ENCODE results near the gene TMEM150B.

TMEM150B gene

DNA sequence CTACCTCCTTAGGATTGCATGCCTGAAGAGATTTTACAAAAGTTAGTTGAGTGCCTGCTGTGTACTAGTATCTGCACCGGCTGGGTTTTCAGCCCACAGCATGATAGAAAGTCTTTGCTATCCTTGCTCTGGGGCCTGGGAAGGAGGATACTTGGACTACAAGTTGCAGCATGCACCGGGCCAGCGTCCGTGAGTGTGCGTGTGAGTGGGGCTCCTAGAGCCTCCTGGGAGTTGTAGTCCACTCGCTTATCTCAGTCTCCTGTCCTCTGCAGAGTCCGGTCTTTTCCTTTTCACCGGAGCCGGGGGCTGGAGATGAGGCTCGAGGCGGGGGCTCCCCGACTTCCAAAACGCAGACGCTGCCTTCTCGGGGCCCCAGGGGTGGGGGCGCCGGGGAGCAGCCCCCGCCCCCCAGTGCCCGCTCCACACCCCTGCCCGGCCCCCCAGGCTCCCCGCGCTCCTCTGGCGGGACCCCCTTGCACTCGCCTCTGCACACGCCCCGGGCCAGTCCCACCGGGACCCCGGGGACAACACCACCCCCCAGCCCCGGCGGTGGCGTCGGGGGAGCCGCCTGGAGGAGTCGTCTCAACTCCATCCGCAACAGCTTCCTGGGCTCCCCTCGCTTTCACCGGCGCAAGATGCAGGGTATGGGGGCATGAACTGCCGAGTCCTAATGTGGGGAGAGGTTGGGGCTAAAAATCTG, 20.7 kb downstream of the TMEM150B start:
- DNase-seq: peak; percentile 34 to 68

DNA sequence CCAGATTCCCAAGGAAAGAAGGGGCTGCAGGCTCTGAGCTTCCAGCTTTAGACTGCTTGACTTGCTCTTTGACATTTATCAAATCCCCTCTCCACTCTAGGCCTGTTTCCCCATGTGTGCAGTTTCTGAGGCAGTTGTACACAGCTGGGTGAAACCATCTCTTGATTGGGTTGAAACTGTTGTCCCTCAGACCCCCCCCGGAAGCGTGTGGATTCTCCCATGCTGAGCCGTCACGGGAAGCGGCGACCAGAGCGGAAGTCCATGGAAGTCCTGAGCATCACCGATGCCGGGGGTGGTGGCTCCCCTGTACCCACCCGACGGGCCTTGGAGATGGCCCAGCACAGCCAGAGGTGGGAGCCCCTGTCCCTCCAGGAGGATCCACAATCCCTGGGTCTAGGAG, 21.7 kb downstream of the TMEM150B start:
- DNase-seq: no peak

DNA sequence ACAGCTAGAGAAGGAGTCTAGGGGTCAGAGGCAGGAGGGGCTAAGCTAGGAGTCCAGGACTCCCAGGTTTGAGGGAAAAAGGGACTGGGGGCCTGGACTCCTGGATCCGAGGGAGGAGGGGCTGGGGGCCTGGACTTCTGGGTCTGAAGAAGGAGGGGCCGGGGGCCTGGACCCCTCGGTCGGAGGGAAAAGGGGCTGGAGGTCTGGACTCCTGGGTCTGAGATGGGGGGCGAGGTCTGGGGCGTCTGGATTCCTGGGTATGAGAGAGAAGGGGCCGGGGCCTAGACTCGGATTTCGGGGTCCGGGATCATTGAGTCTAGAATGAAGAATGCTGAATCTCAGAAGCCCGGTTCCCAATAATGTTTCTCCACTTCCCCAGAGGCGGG, 22.8 kb downstream of the TMEM150B start:
- no peak for DNase-seq

DNA sequence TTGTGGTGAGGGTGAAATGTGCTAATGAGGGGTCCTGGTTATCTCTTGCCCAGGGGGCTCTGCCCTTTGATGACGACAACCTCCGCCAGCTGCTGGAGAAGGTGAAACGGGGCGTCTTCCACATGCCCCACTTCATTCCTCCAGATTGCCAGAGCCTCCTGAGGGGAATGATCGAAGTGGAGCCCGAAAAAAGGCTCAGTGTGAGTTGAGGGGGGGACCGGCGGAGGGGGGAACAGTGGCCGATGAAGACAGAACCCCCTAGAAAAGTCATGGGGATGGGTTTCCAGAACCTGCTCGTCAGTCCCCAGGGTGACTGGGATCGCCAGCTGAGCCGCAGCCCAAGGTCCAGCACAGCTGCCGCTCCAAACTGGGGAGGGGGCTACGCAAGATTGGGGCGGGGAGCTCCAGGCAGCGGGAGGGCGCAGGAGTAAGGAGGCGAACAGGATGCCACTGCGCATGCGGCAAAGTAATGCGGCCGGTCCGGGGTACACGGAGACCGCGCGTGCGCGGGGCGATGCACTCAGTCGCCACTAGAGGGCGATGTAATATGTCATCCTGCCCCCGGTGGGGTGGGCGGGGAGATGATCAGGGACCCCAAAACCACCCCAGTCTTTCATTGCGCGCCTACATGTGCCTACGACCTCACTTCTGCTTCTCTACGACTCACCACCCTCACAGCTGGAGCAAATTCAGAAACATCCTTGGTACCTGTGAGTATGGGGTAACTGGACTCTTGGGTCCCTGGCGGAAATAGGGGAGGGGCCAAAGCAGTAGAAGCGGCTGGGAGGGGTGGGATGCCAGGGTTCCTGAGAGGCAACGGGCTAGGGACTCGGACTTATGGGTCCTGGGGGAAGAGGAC, 23.5 kb downstream of the TMEM150B start:
- peak; percentile 81 to 91 for DNase-seq

- no peak for DNase-seq
Observed at GRCh38 chr19:55300886-55301458, 24.2 kb downstream of the TMEM150B start.

GRCh38 chr19:55299991-55300390, 25.1 kb downstream of the TMEM150B start:
- DNase-seq: no peak

DNA sequence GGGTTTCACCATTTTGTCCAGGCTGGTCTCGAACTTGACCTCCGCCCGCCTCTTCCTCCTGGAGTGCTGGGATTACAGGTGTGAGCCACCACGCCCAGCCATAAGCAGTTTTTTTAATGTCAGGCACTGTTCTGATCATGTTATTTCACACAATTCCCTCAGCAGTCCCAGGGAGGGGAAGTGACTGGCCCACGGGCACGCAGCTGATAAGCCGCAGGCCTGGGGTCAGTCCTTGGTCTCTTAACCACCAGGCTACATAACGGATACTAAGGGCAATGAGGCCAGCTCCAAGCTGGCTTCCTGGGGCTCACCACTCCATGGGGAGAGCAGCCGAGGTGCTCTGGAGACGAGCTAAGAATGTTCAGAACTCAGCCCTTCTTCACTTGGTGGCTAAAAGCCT, 27.9 kb downstream of the TMEM150B start:
- DNase-seq: no peak

DNA sequence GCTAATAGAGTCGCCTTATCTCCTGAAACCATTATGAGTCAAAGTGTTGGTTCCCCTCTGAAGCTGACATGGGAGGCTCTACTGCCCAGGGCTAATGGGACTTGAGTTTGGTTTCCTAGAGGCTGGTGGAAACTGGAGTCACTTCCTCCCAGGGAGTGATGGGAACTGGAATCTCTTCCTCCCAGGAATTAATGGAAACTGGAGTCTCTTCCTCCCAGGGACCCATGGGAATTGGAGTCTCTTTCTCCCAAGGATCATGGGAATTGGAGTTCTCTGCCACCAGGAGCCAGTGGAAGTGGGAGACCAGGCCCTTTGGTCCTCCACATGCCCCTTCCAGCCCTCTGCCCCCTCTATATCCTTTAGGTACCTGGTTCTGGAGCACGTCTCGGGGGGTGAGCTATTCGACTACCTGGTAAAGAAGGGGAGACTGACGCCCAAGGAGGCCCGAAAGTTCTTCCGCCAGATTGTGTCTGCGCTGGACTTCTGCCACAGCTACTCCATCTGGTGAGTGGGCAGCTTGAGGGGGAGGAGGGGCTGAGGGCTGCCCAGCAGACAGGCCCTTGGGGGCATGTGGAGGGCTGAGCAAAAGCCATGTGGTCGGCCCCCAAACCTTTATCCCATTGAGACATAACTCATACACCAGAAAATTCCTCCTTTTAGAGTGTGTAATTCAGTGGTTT, 35.9 kb downstream of the TMEM150B start:
- no peak for DNase-seq

- DNase-seq: no peak
Observed at GRCh38 chr19:55287361-55288079, 37.6 kb downstream of the TMEM150B start.

- DNase-seq: no peak
Observed at GRCh38 chr19:55285229-55285890, 39.8 kb downstream of the TMEM150B start.

DNA sequence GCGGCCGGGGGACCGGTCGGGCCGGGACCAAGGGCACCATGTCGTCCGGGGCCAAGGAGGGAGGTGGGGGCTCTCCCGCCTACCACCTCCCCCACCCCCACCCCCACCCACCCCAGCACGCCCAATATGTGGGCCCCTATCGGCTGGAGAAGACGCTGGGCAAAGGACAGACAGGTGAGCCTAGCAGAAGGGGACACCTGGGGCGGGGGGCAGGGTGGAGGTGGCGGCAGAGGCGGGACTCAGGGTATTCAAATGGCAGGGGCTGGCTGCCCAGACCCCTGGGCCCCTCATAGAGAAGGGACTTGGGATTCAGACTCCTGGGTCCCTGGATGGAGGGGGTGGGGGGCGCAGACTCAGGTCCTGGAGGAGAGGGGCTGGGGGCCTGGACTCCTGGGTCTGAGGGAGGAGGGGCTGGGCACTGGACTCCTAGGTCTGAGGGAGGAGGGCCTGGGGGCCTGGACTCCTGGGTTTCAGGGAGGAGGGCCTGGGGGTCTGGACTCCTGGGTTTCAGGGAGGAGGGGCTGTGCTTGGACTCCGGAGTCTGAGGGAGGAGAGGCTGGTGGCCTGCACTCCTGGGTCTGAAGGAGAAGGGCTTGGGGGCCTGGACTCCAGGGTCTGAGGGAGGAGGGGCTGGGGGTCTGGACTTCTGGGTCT, 40.6 kb downstream of the TMEM150B start:
- no peak for DNase-seq

- peak; percentile 67 to 79 for DNase-seq
Observed at GRCh38 chr19:55283548-55284377, 41.4 kb downstream of the TMEM150B start, which contains the start of gene BRSK1. TSS of gene BRSK1 (plus strand) at chr19:55283997. CDS start at chr19:55284443, 446 bp downstream.

GRCh38 chr19:55279770-55280643, 45.1 kb downstream of the TMEM150B start, which contains the start of gene HSPBP1:
TSS of gene HSPBP1 (minus strand) at chr19:55280110. CDS start at chr19:55279608, 502 bp downstream.
- peak; percentile 95 to 97 for DNase-seq

DNA sequence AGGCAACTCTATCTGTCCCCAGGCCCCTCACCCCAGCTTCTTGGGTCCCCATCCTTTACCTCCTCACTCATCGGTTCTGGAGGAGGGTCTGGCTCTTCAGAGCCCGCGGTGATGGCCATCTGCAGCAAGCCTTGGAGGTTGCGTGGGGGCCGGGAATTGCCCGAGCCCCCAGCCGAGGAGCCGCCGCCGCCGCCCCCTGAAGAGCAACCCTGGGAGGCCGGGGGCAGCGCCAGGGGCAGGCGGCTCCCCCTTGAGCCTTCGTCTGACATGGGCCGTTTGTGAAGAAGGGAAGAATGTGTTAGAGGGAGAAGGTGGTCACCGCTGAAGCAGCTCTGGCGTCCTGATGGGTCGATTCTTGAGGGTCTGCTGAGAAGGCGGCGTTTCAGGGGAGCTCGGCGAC, 45.8 kb downstream of the TMEM150B start:
- DNase-seq: no peak

DNA sequence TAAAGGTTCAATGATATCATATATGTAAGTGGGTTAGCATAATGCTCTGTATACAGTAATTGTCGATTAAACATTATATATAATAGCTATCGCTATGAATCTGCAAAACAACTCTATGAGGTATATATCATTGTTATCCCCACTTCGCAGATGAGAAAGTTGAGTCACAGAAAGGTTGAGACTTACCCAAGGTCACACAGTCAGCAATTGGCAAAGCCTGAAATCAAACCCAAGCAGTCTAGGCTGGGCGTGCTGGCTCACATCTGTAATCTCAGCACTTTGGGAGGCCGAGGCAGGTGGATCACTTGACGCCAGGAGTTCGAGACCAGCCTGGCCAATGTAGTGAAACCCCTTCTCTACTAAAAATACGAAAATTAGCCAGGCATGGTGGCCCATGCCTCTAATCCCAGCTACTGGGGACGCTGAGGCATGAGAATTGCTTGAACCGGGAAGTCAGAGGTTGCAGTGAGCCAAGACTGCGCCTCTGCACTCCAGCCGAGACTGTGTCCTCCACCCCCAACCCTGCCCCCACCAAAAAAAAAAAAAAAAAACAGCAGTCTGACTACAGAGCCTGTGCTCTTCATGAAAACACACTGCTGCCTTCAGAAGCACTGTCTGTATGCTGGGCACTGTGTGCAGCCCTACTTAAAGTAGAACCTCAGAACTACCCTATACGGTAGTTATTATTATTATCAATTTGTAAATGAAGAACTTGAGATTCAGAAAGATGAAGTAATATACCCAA, 46.6 kb downstream of the TMEM150B start:
- DNase-seq: no peak

- DNase-seq: no peak
Observed at GRCh38 chr19:55277494-55277893, 47.6 kb downstream of the TMEM150B start.

DNA sequence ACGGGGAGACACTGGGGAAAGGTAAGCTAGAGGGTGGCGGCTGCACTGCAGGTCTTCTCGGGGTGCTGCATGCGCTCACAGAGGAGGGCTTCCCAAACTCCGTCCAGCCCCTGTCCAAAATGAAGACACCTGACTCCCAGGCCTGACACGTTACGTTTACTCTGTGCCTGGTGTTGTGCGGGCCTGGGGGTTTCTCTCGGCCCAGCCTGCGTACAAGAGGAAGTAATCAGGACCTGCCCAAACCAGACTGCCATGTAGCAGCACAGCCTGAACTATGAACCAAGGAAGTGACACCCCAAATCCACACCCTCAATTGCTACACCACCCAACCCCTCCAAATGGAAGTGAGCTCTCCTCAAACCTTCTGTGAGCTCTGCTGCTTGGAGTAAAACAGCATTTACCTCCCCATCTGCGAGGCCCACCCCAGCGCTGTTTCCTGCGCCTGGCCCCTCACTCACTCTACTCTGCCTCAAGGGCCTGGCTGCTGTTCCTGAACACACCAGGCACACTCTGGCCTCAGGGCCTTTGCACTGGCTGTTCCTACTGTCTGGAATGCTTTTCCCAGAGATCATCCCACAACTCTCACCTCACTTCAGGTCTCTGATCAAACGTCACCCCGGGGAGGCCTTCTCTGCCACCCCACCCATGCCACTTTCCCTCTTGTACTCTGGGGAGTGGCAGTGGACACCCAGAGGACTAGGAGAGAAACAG, 48.3 kb downstream of the TMEM150B start:
- no peak for DNase-seq

All from NCI-H1930 (cell line).